DOHH2 (cell line): ENCODE results near the gene LPIN1.

Source experiments
- H3F3A ChIP-seq: fragments of 200-600 bp; sonication (generic), shearing (Covaris generic); 2 replicates; pipeline ENCODE4 v1.6.0; 2016; ENCODE audit warnings: antibody characterized with exemption, mild to moderate bottlenecking; ENCODE audit not compliant: control insufficient read depth, insufficient read depth
- H3K27ac ChIP-seq: fragments of 200-600 bp; sonication (generic); 2 replicates; pipeline ENCODE4 v1.5.1; 2014; ENCODE audit warnings: low read depth, mild to moderate bottlenecking, low read length, moderate library complexity
- H3K27me3 ChIP-seq: fragments of 200-600 bp; sonication (generic); 2 replicates; pipeline ENCODE4 v1.6.1; 2014; ENCODE audit warnings: mild to moderate bottlenecking, low read length, mixed read lengths; ENCODE audit not compliant: control insufficient read depth
- H3K36me3 ChIP-seq: fragments of 200-600 bp; sonication (generic); 2 replicates; pipeline ENCODE4 v1.6.1; 2014; ENCODE audit warnings: mild to moderate bottlenecking, low read length, moderate library complexity, mixed read lengths; ENCODE audit not compliant: control insufficient read depth
- H3K4me1 ChIP-seq: fragments of 200-600 bp; sonication (generic); 2 replicates; pipeline ENCODE4 v1.6.1; 2014; ENCODE audit warnings: mild to moderate bottlenecking, low read length, mixed read lengths; ENCODE audit not compliant: control insufficient read depth
- H3K4me2 ChIP-seq: fragments of 200-600 bp; sonication (generic); 2 replicates; pipeline ENCODE4 v1.6.0; 2014; ENCODE audit warnings: mild to moderate bottlenecking, low read length, moderate library complexity
- H3K4me3 ChIP-seq: fragments of 200-600 bp; sonication (generic); 2 replicates; pipeline ENCODE4 v1.5.1; 2014; ENCODE audit warnings: mild to moderate bottlenecking, low read length, mixed read lengths
- H3K79me2 ChIP-seq: fragments of 200-600 bp; sonication (generic); 2 replicates; pipeline ENCODE4 v1.6.1; 2014; ENCODE audit warnings: mild to moderate bottlenecking, low read length, mixed read lengths; ENCODE audit not compliant: control insufficient read depth
- H3K9me2 ChIP-seq: fragments of 200-600 bp; sonication (generic); replicated peaks from 2 replicates; pipeline ENCODE4 v1.6.1; 2014; ENCODE audit warnings: mild to moderate bottlenecking, low read length, mixed read lengths; ENCODE audit not compliant: control insufficient read depth
- H3K9me3 ChIP-seq: fragments of 200-600 bp; sonication (generic); 2 replicates; pipeline ENCODE4 v1.6.1; 2014; ENCODE audit warnings: antibody characterized with exemption, low read length, mixed read lengths; ENCODE audit not compliant: control insufficient read depth, insufficient read depth
- H4K20me1 ChIP-seq: fragments of 200-600 bp; sonication (generic); 2 replicates; pipeline ENCODE4 v1.6.0; 2014; ENCODE audit warnings: low read depth, mild to moderate bottlenecking, antibody characterized with exemption, low read length, moderate library complexity; ENCODE audit not compliant: control insufficient read depth, insufficient read depth
- CTCF ChIP-seq: fragments of 200-600 bp; sonication (generic); IDR thresholded peaks from one replicate; pipeline ENCODE4 v1.5.1; 2014; ENCODE audit warnings: antibody characterized with exemption, mild to moderate bottlenecking, low read depth, low read length; ENCODE audit not compliant: poor library complexity, severe bottlenecking
- EZH2phosphoT487 ChIP-seq: fragments of 200-600 bp; sonication (generic); IDR thresholded peaks from 2 replicates; pipeline ENCODE4 v1.6.1; 2017; ENCODE audit warnings: borderline replicate concordance, mild to moderate bottlenecking, antibody characterized with exemption, low read length, moderate library complexity, mixed read lengths

Gene LPIN1

GRCh38 chr2:11753452-11753885, 7.0 kb downstream of the LPIN1 start:
- Histone ChIP-seq H3K9me2 (no peaks in the 10 kb centered on the region), H3K79me2 (peaks cover 66% of the 10 kb centered on the region), H3F3A (peaks cover 35% of the 10 kb centered on the region), H3K27me3 (peaks cover 10% of the 10 kb centered on the region), H3K4me2 (peak overlapping the region; percentile 88), H3K9me3 (no peaks in the 10 kb centered on the region), H3K4me3 (peak overlapping the region; percentile 64), H4K20me1 (peaks cover 32% of the 10 kb centered on the region), H3K36me3 (peaks cover 6% of the 10 kb centered on the region; the same call in 1 of the 2 replicates), H3K27ac (peak overlapping the region; percentile 94), H3K4me1 (peaks cover 93% of the 10 kb centered on the region)
- TF ChIP-seq EZH2phosphoT487 (no peak), CTCF (no peak)

DNA sequence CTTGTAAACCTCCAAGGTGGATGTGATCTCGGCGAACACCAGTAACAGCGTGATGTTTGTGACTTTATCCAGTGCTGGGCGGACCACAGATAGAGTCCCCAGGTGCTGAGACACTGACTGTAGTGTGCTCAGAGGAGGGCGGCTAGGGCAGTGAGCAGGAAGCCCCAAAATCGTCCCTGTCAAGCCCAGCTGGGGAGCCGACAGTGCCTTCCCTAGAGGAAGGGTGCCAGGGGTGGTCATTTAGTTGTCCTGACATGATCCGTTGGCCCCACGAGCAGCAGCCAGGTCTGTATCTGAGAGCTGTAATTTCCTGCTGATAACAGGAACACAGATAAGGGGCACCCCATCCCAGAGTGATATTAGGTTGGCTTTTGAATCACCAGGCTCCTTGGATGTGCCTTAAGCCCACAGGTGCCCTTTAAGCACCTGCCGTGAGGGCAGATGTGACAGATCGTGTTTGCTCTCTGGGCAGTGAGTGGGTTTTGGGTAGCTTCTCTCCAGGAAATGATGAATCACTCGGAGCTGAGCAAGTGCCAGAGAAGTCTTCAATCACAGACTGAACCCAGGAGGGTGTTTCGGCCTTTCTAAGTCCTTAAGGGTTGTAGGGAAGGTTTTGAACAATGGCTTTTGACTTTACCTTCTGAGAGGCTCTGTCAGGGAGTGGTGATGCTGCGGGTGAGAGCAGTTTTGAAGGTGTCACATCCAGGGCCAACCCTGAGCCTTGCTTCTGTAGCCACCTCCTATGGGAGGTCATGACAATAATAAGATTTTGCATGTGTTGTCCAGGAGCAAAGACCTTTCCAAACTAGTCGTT, 7.7 kb downstream of the LPIN1 start:
- Histone ChIP-seq H3K4me2 (peak overlapping the region; percentile 88), H3K36me3 (peaks cover 10% of the 10 kb centered on the region; the same call in 1 of the 2 replicates), H3K27ac (peak overlapping the region; percentile 94), H4K20me1 (peaks cover 29% of the 10 kb centered on the region), H3K9me2 (no peaks in the 10 kb centered on the region), H3K4me1 (peaks cover 87% of the 10 kb centered on the region), H3K79me2 (peaks cover 65% of the 10 kb centered on the region), H3K9me3 (no peaks in the 10 kb centered on the region), H3F3A (peaks cover 35% of the 10 kb centered on the region), H3K27me3 (peaks cover 10% of the 10 kb centered on the region), H3K4me3 (peak overlapping the region; percentile 63)
- TF ChIP-seq CTCF (no peak), EZH2phosphoT487 (peak; percentile 43; the same call in 1 of the 2 replicates)

DNA sequence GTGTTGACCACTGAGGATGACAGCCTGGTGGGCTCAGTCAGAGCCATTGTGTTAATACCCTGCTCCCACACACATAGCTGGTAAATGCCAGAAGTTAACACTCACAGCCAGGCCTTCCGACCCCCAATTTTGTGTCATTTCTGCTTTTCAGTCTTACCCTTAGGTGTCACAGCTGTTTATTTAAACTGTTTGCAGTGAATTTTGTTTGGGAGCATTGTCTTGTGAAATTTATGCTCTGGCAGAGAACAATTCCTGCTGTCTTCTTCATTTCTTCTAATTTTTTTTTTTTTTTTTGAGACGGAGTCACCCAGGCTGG, 8.2 kb downstream of the LPIN1 start:
- H3K4me3 ChIP-seq, result peak overlapping the region; percentile 63
- TF ChIP-seq CTCF (no peak), EZH2phosphoT487 (no peak)
- H3K79me2 ChIP-seq, result peaks cover 65% of the 10 kb centered on the region
- H4K20me1 ChIP-seq, result peaks cover 29% of the 10 kb centered on the region
- H3K4me2 ChIP-seq, result peak overlapping the region; percentile 88
- no peaks in the 10 kb centered on the region for H3K9me2 ChIP-seq
- peaks cover 10% of the 10 kb centered on the region; the same call in 1 of the 2 replicates for H3K36me3 ChIP-seq
- H3F3A ChIP-seq, result peaks cover 31% of the 10 kb centered on the region
- peaks cover 81% of the 10 kb centered on the region for H3K4me1 ChIP-seq
- peaks cover 10% of the 10 kb centered on the region for H3K27me3 ChIP-seq
- peak overlapping the region; percentile 94 for H3K27ac ChIP-seq
- no peaks in the 10 kb centered on the region for H3K9me3 ChIP-seq
